ENCODE data around the gene SLC49A4. TPM values are rescaled to one million over a fixed set of nuclear protein-coding genes. Genes with fewer than 3 reads are reported as not detected.
A peak's percentile ranks its signal among the peaks of the same experiment; 100 is the strongest.

The SLC49A4 gene
- total RNA-seq, 1 experiment from 2014 or later, result 29.6 TPM

- Histone ChIP-seq H3K4me1 (ENCODE audit: insufficient read depth, low read length) (peaks cover 12% of the 10 kb centered on the region), H3K9me3 (ENCODE audit: low read length) (no peaks in the 10 kb centered on the region), H3F3A (ENCODE audit: low read length, unreplicated experiment) (no peaks in the 10 kb centered on the region), H3K4me2 (ENCODE audit: low read length) (no peak overlapping the region), H3K27me3 (ENCODE audit: low read length) (0 out of 2 replicates have a peak, but pooled peaks cover 7% of the 10 kb centered on the region), H3K79me2 (ENCODE audit: low read length) (no peaks in the 10 kb centered on the region), H3K4me3 (ENCODE audit: low read length) (no peak overlapping the region), H3K36me3 (ENCODE audit: low read depth, low read length) (no peaks in the 10 kb centered on the region), H3K9ac (ENCODE audit: low read length) (no peak overlapping the region), H4K20me1 (ENCODE audit: low read length) (no peaks in the 10 kb centered on the region), H3K27ac (ENCODE audit: low read length) (no peak overlapping the region), H2AFZ (ENCODE audit: low read length) (no peak overlapping the region), H3K9me2 (replicated peaks; ENCODE audit: low read length) (no peaks in the 10 kb centered on the region)
- ChIA-PET POLR2A (ENCODE audit: unreplicated experiment) (no interaction called here), CTCF (no interaction called here)
- TF ChIP-seq EZH2phosphoT487 (IDR thresholded peaks at IDR 0.05; ENCODE audit: borderline replicate concordance, low read length) (no peak), EZH2 (IDR thresholded peaks at IDR 0.05; ENCODE audit: low read length, unreplicated experiment) (no peak)
- TF ChIP-seq, protein P1, sequence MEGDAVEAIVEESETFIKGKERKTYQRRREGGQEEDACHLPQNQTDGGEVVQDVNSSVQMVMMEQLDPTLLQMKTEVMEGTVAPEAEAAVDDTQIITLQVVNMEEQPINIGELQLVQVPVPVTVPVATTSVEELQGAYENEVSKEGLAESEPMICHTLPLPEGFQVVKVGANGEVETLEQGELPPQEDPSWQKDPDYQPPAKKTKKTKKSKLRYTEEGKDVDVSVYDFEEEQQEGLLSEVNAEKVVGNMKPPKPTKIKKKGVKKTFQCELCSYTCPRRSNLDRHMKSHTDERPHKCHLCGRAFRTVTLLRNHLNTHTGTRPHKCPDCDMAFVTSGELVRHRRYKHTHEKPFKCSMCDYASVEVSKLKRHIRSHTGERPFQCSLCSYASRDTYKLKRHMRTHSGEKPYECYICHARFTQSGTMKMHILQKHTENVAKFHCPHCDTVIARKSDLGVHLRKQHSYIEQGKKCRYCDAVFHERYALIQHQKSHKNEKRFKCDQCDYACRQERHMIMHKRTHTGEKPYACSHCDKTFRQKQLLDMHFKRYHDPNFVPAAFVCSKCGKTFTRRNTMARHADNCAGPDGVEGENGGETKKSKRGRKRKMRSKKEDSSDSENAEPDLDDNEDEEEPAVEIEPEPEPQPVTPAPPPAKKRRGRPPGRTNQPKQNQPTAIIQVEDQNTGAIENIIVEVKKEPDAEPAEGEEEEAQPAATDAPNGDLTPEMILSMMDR (conservative IDR thresholded peaks at IDR 0.05; ENCODE audit: low read depth, low read length), result no peak
- DNase-seq (no peak), ATAC-seq (no peak)
- intact Hi-C loops (cut with micrococcal nuclease), result no loop called here
- no TSS peak for BruUV-seq (replicated peaks)
Measured at GRCh38 chr3:122898298-122898697, 103.4 kb downstream of the SLC49A4 start.

DNA sequence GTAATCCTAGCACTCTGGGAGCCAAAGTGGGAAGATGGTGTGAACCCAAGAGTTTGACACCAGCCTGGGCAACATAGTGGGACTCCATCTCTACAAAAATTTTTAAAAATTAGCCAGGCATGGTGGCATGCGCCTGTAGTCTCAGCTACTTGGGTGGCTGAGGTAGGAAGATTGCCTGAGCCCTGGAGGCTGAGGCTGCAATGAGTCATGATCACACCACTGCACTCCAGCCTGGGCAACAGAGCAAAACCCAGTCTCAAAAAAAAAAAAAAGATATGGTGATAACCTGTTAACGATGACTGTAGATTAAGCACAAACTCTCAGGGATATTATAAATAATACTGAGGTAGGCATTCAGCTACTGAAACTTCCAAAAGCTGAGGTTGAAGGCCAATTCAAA, 107.5 kb downstream of the SLC49A4 start:
- H2AFZ ChIP-seq (ENCODE audit: low read length), result no peak overlapping the region
- peaks cover 7% of the 10 kb centered on the region; the same call in 1 of the 2 replicates for H3K27me3 ChIP-seq (ENCODE audit: low read length)
- intact Hi-C loops (cut with micrococcal nuclease), result no loop called here
- no peak overlapping the region for H3K9ac ChIP-seq (ENCODE audit: low read length)
- H3K36me3 ChIP-seq (ENCODE audit: low read depth, low read length), result no peaks in the 10 kb centered on the region
- H3K27ac ChIP-seq (ENCODE audit: low read length), result no peak overlapping the region
- H3F3A ChIP-seq (ENCODE audit: low read length, unreplicated experiment), result no peaks in the 10 kb centered on the region
- ChIA-PET CTCF (no interaction called here), POLR2A (ENCODE audit: unreplicated experiment) (no interaction called here)
- H3K4me3 ChIP-seq (ENCODE audit: low read length), result no peak overlapping the region
- no peak overlapping the region for H3K4me2 ChIP-seq (ENCODE audit: low read length)
- ATAC-seq (peak; percentile 38; the same call in 1 of the 2 replicates), DNase-seq (peak; percentile 45)
- no peaks in the 10 kb centered on the region; the same call in 1 of the 2 replicates for H3K4me1 ChIP-seq (ENCODE audit: insufficient read depth, low read length)
- no peaks in the 10 kb centered on the region for H3K9me2 ChIP-seq (replicated peaks; ENCODE audit: low read length)
- TF ChIP-seq EZH2phosphoT487 (IDR thresholded peaks at IDR 0.05; ENCODE audit: borderline replicate concordance, low read length), result no peak
- TF ChIP-seq EZH2 (IDR thresholded peaks at IDR 0.05; ENCODE audit: low read length, unreplicated experiment), result no peak
- TF ChIP-seq, protein P1 (conservative IDR thresholded peaks at IDR 0.05; ENCODE audit: low read depth, low read length), result no peak
- H4K20me1 ChIP-seq (ENCODE audit: low read length), result no peaks in the 10 kb centered on the region
- H3K9me3 ChIP-seq (ENCODE audit: low read length), result no peaks in the 10 kb centered on the region
- H3K79me2 ChIP-seq (ENCODE audit: low read length), result no peaks in the 10 kb centered on the region
- BruUV-seq (replicated peaks), result no TSS peak

DNA sequence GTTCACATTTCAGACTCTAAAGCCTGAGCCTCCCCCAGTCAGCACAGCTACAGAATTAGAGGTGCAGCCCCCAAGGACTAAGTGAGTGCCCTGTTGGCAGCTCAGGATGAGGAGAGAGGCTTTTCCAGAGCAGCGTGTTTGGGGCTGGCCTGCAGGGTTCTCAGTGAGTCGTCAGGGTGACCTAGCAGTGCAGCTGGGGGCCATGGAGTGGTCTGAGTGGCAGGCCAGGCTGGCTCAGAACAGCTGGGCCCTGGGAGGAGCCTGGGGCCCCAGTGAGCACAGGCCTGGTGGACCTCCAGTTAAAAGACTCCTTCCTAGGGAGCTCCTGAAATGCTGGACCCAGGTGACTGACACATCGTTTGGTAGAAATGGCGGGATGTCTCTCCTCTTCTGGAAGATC, 108.3 kb downstream of the SLC49A4 start:
- no peak overlapping the region for H3K9ac ChIP-seq (ENCODE audit: low read length)
- H3K4me2 ChIP-seq (ENCODE audit: low read length), result no peak overlapping the region
- H3K27me3 ChIP-seq (ENCODE audit: low read length), result peaks cover 5% of the 10 kb centered on the region; the same call in 1 of the 2 replicates
- ATAC-seq, result no peak
- no peak overlapping the region for H3K4me3 ChIP-seq (ENCODE audit: low read length)
- ChIA-PET POLR2A (ENCODE audit: unreplicated experiment) (no interaction called here), CTCF (no interaction called here)
- no peaks in the 10 kb centered on the region for H4K20me1 ChIP-seq (ENCODE audit: low read length)
- H3K79me2 ChIP-seq (ENCODE audit: low read length), result no peaks in the 10 kb centered on the region
- no TSS peak for BruUV-seq (replicated peaks)
- no peaks in the 10 kb centered on the region for H3K9me3 ChIP-seq (ENCODE audit: low read length)
- no peaks in the 10 kb centered on the region; the same call in 1 of the 2 replicates for H3K4me1 ChIP-seq (ENCODE audit: insufficient read depth, low read length)
- H3K36me3 ChIP-seq (ENCODE audit: low read depth, low read length), result no peaks in the 10 kb centered on the region
- intact Hi-C loops (cut with micrococcal nuclease), result no loop called here
- H3K9me2 ChIP-seq (replicated peaks; ENCODE audit: low read length), result no peaks in the 10 kb centered on the region
- H2AFZ ChIP-seq (ENCODE audit: low read length), result no peak overlapping the region
- H3K27ac ChIP-seq (ENCODE audit: low read length), result no peak overlapping the region
- TF ChIP-seq EZH2 (IDR thresholded peaks at IDR 0.05; ENCODE audit: low read length, unreplicated experiment) (no peak), EZH2phosphoT487 (IDR thresholded peaks at IDR 0.05; ENCODE audit: borderline replicate concordance, low read length) (no peak)
- TF ChIP-seq, protein P1 (conservative IDR thresholded peaks at IDR 0.05; ENCODE audit: low read depth, low read length), result no peak
- H3F3A ChIP-seq (ENCODE audit: low read length, unreplicated experiment), result no peaks in the 10 kb centered on the region
- no peak for DNase-seq
